ENCODE data around the gene CAMK2N2.

Gene CAMK2N2

GRCh38 chr3:184230081-184230602, 31.2 kb downstream of the CAMK2N2 start:
- DNase-seq (ENCODE audit: low read depth) = no peak
- no peak for TF ChIP-seq CTCF (conservative IDR thresholded peaks at IDR 0.05; ENCODE audit: low read depth, low read length)
- H3K4me3 ChIP-seq (ENCODE audit: low read depth, low read length) = no peak overlapping the region

- peak; percentile 14 for DNase-seq (ENCODE audit: low read depth)
- TF ChIP-seq CTCF (conservative IDR thresholded peaks at IDR 0.05; ENCODE audit: low read depth, low read length) = no peak
- peak within 1 kb of the TSS; percentile 28 for H3K4me3 ChIP-seq (ENCODE audit: low read depth, low read length)
Measured at GRCh38 chr3:184229394-184230080, 31.8 kb downstream of the CAMK2N2 start, which contains the start of gene VWA5B2. Gene VWA5B2 (plus strand): TSS chr3:184229585. CDS start chr3:184230529, 944 bp downstream.

GRCh38 chr3:184228376-184229137, 32.8 kb downstream of the CAMK2N2 start:
- no peak for DNase-seq (ENCODE audit: low read depth)
- H3K4me3 ChIP-seq (ENCODE audit: low read depth, low read length) = no peak overlapping the region
- no peak for TF ChIP-seq CTCF (conservative IDR thresholded peaks at IDR 0.05; ENCODE audit: low read depth, low read length)

- TF ChIP-seq CTCF (conservative IDR thresholded peaks at IDR 0.05; ENCODE audit: low read depth, low read length) = peak; percentile 91
- no peak overlapping the region for H3K4me3 ChIP-seq (ENCODE audit: low read depth, low read length)
- DNase-seq (ENCODE audit: low read depth) = peak; percentile 32
Measured at GRCh38 chr3:184227481-184227935, 33.8 kb downstream of the CAMK2N2 start.

GRCh38 chr3:184223946-184224345, 37.4 kb downstream of the CAMK2N2 start:
- no peak for DNase-seq (ENCODE audit: low read depth)

GRCh38 chr3:184222521-184222920, 38.8 kb downstream of the CAMK2N2 start:
- no peak for DNase-seq (ENCODE audit: low read depth)
- TF ChIP-seq CTCF (conservative IDR thresholded peaks at IDR 0.05; ENCODE audit: low read depth, low read length) = no peak
- H3K4me3 ChIP-seq (ENCODE audit: low read depth, low read length) = no peak overlapping the region

More at GRCh38 chr3:184223946-184224345, 37.4 kb downstream of the CAMK2N2 start:
- no peak for TF ChIP-seq CTCF (conservative IDR thresholded peaks at IDR 0.05; ENCODE audit: low read depth, low read length)
- H3K4me3 ChIP-seq (ENCODE audit: low read depth, low read length) = no peak overlapping the region

Measured in choroid plexus epithelial cell (primary cell).